GM12878 (cell line): ENCODE data around the gene SCD5. TPM values are rescaled to one million over a fixed set of nuclear protein-coding genes. Genes with fewer than 3 reads are reported as not detected.

Source experiments
- ATAC-seq: fragments of 200-7000 bp; cut with Tn5 transposase; 3 replicates; pipeline ENCODE4 v1.9.1; 2020; ENCODE audit warnings: mild to moderate bottlenecking, moderate library complexity
- BruUV-seq: library from RNA; stranded (reverse); fragments of 400-500 nt; replicated peaks from 2 replicates; lab custom pipeline; 2021; lab: Mats Ljungman, UMichigan
- CTCF ChIA-PET: fragments of 300-600 bp; sonication (Branson Sonifier 250); formaldehyde crosslinking; extraction: SDS; loops from one replicate; lab custom pipeline; 2021; ENCODE audit warnings: inconsistent platforms; lab: Yijun Ruan, JAX
- POLR2A ChIA-PET: fragments of 350-600 bp; formaldehyde crosslinking; extraction: SDS; loops from one replicate; lab custom pipeline; 2021; ENCODE audit warnings: inconsistent platforms; lab: Charles Lee
- RAD21 ChIA-PET: fragments of 300-600 bp; sonication (Branson Sonifier 250); formaldehyde crosslinking; loops from one replicate; lab custom pipeline; 2023; ENCODE audit warnings: antibody characterized with exemption; ENCODE audit not compliant: unreplicated experiment; lab: Charles Lee
- SMC1A ChIA-PET: fragments of 300-600 bp; sonication (Branson Sonifier 250); formaldehyde crosslinking; loops from one replicate; lab custom pipeline; 2023; ENCODE audit not compliant: unreplicated experiment, uncharacterized antibody; lab: Charles Lee
- DNase-seq: peaks from one replicate; pipeline ENCODE4 v3.0.0-alpha.2; 2011; ENCODE audit warnings: low read depth, low spot score
- FAIRE-seq: peaks from 3 replicates; lab custom pipeline; 2011; peaks lifted over from hg19 to GRCh38; lab: Jason Lieb, UNC
- H2AFZ ChIP-seq: 2 replicates; pipeline ENCODE4 v1.6.0; 2011; ENCODE audit warnings: low read depth, low read length, control low read depth; ENCODE audit not compliant: control insufficient read depth
- H3K27ac ChIP-seq: 2 replicates; pipeline ENCODE4 v1.5.1; 2011; ENCODE audit warnings: control low read depth; ENCODE audit not compliant: control insufficient read depth, insufficient read depth
- H3K27me3 ChIP-seq, 2 experiments: replicated peaks in 1 of 2; 2 replicates each; pipeline versions ENCODE4 v1.6.0 to v1.6.1; 2011; ENCODE audit warnings: low read length in 1 of 2; ENCODE audit not compliant: control insufficient read depth in 2 of 2, insufficient read depth in 2 of 2
- H3K36me3 ChIP-seq, 2 experiments: 2 replicates each; pipeline ENCODE4 v1.5.1; 2011; ENCODE audit warnings: low read length in 1 of 2; ENCODE audit not compliant: control insufficient read depth in 2 of 2, insufficient read depth in 2 of 2
- H3K4me1 ChIP-seq: 2 replicates; pipeline ENCODE4 v1.6.1; 2011; ENCODE audit warnings: mild to moderate bottlenecking, low read length, moderate library complexity, mixed read lengths; ENCODE audit not compliant: control insufficient read depth, insufficient read depth
- H3K4me2 ChIP-seq: 2 replicates; pipeline ENCODE4 v1.6.0; 2011; ENCODE audit warnings: control low read depth; ENCODE audit not compliant: control insufficient read depth, insufficient read depth
- H3K4me3 ChIP-seq: fragments of 200-600 bp; sonication (generic); 2 replicates; pipeline ENCODE4 v1.5.1; 2016
- H3K79me2 ChIP-seq: 2 replicates; pipeline ENCODE4 v1.6.0; 2011; ENCODE audit warnings: low read length; ENCODE audit not compliant: control insufficient read depth, insufficient read depth
- H3K9ac ChIP-seq: 2 replicates; pipeline ENCODE4 v1.8.0; 2011; ENCODE audit warnings: low read length, control low read depth, mixed read lengths; ENCODE audit not compliant: control insufficient read depth, insufficient read depth
- H3K9me3 ChIP-seq: replicated peaks from 3 replicates; pipeline ENCODE4 v1.5.1; 2011; ENCODE audit warnings: mild to moderate bottlenecking, low read length; ENCODE audit not compliant: control insufficient read depth, insufficient read depth
- H4K20me1 ChIP-seq: 2 replicates; pipeline ENCODE4 v1.6.0; 2011; ENCODE audit not compliant: control insufficient read depth, insufficient read depth
- BCLAF1 ChIP-seq: fragments of 450-650 bp; IDR thresholded peaks from 2 replicates; pipeline ENCODE4 v1.6.1; 2017; ENCODE audit warnings: antibody characterized with exemption, mild to moderate bottlenecking, moderate library complexity
- BRCA1 ChIP-seq: IDR thresholded peaks from 2 replicates; pipeline ENCODE4 v1.6.1; 2011; ENCODE audit warnings: low read depth, low read length, improper control_type of control experiment
- CBX5 ChIP-seq: sonication (generic); IDR thresholded peaks from 2 replicates; pipeline ENCODE4 v1.6.1; 2016; ENCODE audit warnings: low read depth, moderate library complexity, mild to moderate bottlenecking, inconsistent platforms
- CHD2 ChIP-seq: IDR thresholded peaks from 2 replicates; pipeline ENCODE4 v1.6.1; 2011; ENCODE audit warnings: low read depth, low read length, improper control_type of control experiment, borderline replicate concordance
- HCFC1 ChIP-seq: fragments of 150-350 bp; IDR thresholded peaks from 2 replicates; pipeline ENCODE4 v1.6.1; 2014; ENCODE audit warnings: low read length
- IKZF2 ChIP-seq, 2 experiments: fragments of 450-650 bp; IDR thresholded peaks; 2 replicates each; pipeline ENCODE4 v1.6.1; 2017; ENCODE audit warnings: mild to moderate bottlenecking in 2 of 2, moderate library complexity in 2 of 2
- IRF4 ChIP-seq: IDR thresholded peaks from 2 replicates; pipeline ENCODE4 v1.6.1; 2011; ENCODE audit warnings: low read depth, low read length
- MEF2A ChIP-seq: IDR thresholded peaks from 2 replicates; pipeline ENCODE4 v1.6.1; 2011; ENCODE audit warnings: low read depth, mild to moderate bottlenecking, low read length, moderate library complexity; ENCODE audit not compliant: insufficient read depth
- NR2C2 ChIP-seq: IDR thresholded peaks from 2 replicates; pipeline ENCODE4 v1.6.1; 2011; ENCODE audit warnings: borderline replicate concordance, low read depth; ENCODE audit not compliant: control insufficient read depth, insufficient read length
- SMC3 ChIP-seq: IDR thresholded peaks from 2 replicates; pipeline ENCODE4 v1.6.1; 2011; ENCODE audit warnings: low read length, improper control_type of control experiment, borderline replicate concordance
- TCF3 ChIP-seq: IDR thresholded peaks from 2 replicates; pipeline ENCODE4 v1.6.1; 2012; ENCODE audit warnings: low read depth, mild to moderate bottlenecking, low read length, borderline replicate concordance; ENCODE audit not compliant: insufficient read depth
- ZBTB4 ChIP-seq: fragments of 450-650 bp; formaldehyde crosslinking; IDR thresholded peaks from 2 replicates; pipeline ENCODE4 v1.4.0; 2022; ENCODE audit warnings: mild to moderate bottlenecking, moderate library complexity
- ZNF622 ChIP-seq: fragments of 450-650 bp; IDR thresholded peaks from 2 replicates; pipeline ENCODE4 v1.6.1; 2017; ENCODE audit warnings: mild to moderate bottlenecking, inconsistent platforms
- WGBS: methylation state at CpG from one replicate; pipeline ENCODE4 v1.1.6; 2016; ENCODE audit warnings: low lambda C conversion rate; ENCODE audit not compliant: insufficient replicate concordance, insufficient coverage; ENCODE audit errors: missing lambda C conversion rate; 5-methylcytosine and 5-hydroxymethylcytosine counted together
- in situ Hi-C: fragments of 300-500 bp; cut with MboI; formaldehyde crosslinking; loops from 9 replicates; pipeline ENCODE4 v1.14.3; 2018; ENCODE audit warnings: mixed read lengths
- intact Hi-C: fragments of 100-400 bp; cut with micrococcal nuclease; formaldehyde crosslinking; loops from one replicate; pipeline ENCODE4 v1.14.2; 2022; ENCODE audit not compliant: unreplicated experiment
- polyA plus RNA-seq, 11 experiments: library from polyadenylated mRNA; depleted of rRNA in 4 of 11; unstranded in 6 of 11; stranded (reverse) in 5 of 11; fragments of >200 nt; fragmentation: Nextera tagmentation in 4 of 11; fragmentation: Illumina TruSeq in 1 of 11; extraction: Ambion mirVana in 4 of 11; extraction: Trizol in 1 of 11; gene quantifications; 1 replicate in 1 of 11; 2 replicates in 10 of 11; pipeline versions ENCODE4 v1.2.1 to v1.2.3, GENCODE V29; 2011 to 2016; ENCODE audit warnings: inconsistent platforms in 2 of 11, missing spikeins in 2 of 11, low read depth in 1 of 11
- total RNA-seq, 4 experiments: library from RNA; depleted of rRNA in 3 of 4; stranded (reverse); fragments of >200 nt in 3 of 4; fragmentation: Illumina TruSeq in 1 of 4; extraction: Trizol in 1 of 4; gene quantifications; 2 replicates each; pipeline versions ENCODE4 v1.2.1 to v1.2.3, GENCODE V29; 2013 to 2021

Gene SCD5
- total and polyA plus RNA-seq, 10 of the 15 experiments (the other 5 are each of a cell fraction or from before 2014, with no cell fraction given) = 2.4 to 15.0 (median 4.2) TPM

GRCh38 chr4:82610041-82610440 lies 188.6 kb downstream of the SCD5 start:
- ChIA-PET CTCF (no interaction called here), POLR2A (no interaction called here), RAD21 (no interaction called here), SMC1A (no interaction called here)
- WGBS = 28% methylated on average over 2 of the region's 2 CpGs
- ATAC-seq (no peak), DNase-seq (no peak), FAIRE-seq (no peak)
- Histone ChIP-seq H4K20me1 (no peaks in the 10 kb centered on the region), H3K4me2 (no peak overlapping the region), H3K9me3 (no peaks in the 10 kb centered on the region), H3K9ac (no peak overlapping the region), H3K36me3 (no peaks in the 10 kb centered on the region), H3K4me1 (no peaks in the 10 kb centered on the region), H3K4me3 (no peak overlapping the region), H3K79me2 (no peaks in the 10 kb centered on the region), H2AFZ (no peak overlapping the region), H3K27ac (no peak overlapping the region), H3K27me3 (peaks cover 0 to 5% of the 10 kb centered on the region in 2 experiments; a peak in 2 of 4 replicates)
- intact Hi-C loops = no loop called here
- in situ Hi-C loops = no loop called here
- TF ChIP-seq ZNF622 (no peak), IRF4 (no peak), MEF2A (no peak), IKZF2 (IDR thresholded peaks at IDR 0.05) (no peak), CBX5 (no peak), TCF3 (no peak), ZBTB4 (CRISPR knock-in tag) (no peak), BRCA1 (no peak), BCLAF1 (no peak), NR2C2 (no peak), CHD2 (no peak), SMC3 (no peak), HCFC1 (no peak)
- no TSS peak for BruUV-seq
